SK-N-MC (cell line): ENCODE measurements around the gene FOXO1.
"Not testable (repeated sequence)": the region's sequence is repeated elsewhere in the genome, so short reads cannot be mapped to it uniquely, and the experiment has no call there.

Experiments
- DNase-seq: peaks from one replicate; pipeline ENCODE4 v3.0.0-alpha.2; 2011; ENCODE audit warnings: low read depth, low spot score
- H3K27ac ChIP-seq: fragments of 200-600 bp; sonication (generic); 2 replicates; pipeline ENCODE4 v1.5.1; 2016; ENCODE audit warnings: mixed run types
- H3K36me3 ChIP-seq: fragments of 200-600 bp; sonication (generic); 2 replicates; pipeline ENCODE4 v1.6.1; 2017; ENCODE audit warnings: antibody characterized with exemption, low read length, mixed read lengths; ENCODE audit not compliant: insufficient read depth
- H3K4me3 ChIP-seq: fragments of 200-600 bp; sonication (generic); 2 replicates; pipeline ENCODE4 v1.5.1; 2016
- H3K9ac ChIP-seq: fragments of 200-600 bp; sonication (generic); 2 replicates; pipeline ENCODE4 v1.8.0; 2017; ENCODE audit warnings: mixed run types, mixed read lengths; ENCODE audit not compliant: insufficient read length
- H3K9me3 ChIP-seq: fragments of 200-600 bp; sonication (generic); 2 replicates; pipeline ENCODE4 v1.6.1; 2017; ENCODE audit warnings: low read depth, mild to moderate bottlenecking, antibody characterized with exemption, low read length, moderate library complexity, mixed read lengths
- EZH2 ChIP-seq: fragments of 200-600 bp; sonication (generic); IDR thresholded peaks from one replicate; pipeline ENCODE4 v1.6.1; 2017; ENCODE audit warnings: antibody characterized with exemption
- FOXP2 ChIP-seq: optimal IDR thresholded peaks from 2 replicates; pipeline ENCODE3; 2011; ENCODE audit warnings: mild to moderate bottlenecking, moderate library complexity; ENCODE audit not compliant: insufficient read depth; ENCODE audit errors: extremely low read length, control extremely low read depth
- POLR2AphosphoS5 ChIP-seq: IDR thresholded peaks from 2 replicates; pipeline ENCODE4 v1.6.1; 2012; ENCODE audit warnings: mild to moderate bottlenecking, low read depth, low read length, borderline replicate concordance

The FOXO1 gene

GRCh38 chr13:40671956-40672764 is 5.7 kb upstream of the FOXO1 start:
- Histone ChIP-seq H3K9ac (no peak overlapping the region), H3K9me3 (no peaks in the 10 kb centered on the region), H3K36me3 (no peaks in the 10 kb centered on the region), H3K4me3 (peak overlapping the region; percentile 44), H3K27ac (peak overlapping the region; percentile 75)
- TF ChIP-seq POLR2AphosphoS5 (no peak), FOXP2 (no peak), EZH2 (no peak)
- DNase-seq, result no peak

DNA sequence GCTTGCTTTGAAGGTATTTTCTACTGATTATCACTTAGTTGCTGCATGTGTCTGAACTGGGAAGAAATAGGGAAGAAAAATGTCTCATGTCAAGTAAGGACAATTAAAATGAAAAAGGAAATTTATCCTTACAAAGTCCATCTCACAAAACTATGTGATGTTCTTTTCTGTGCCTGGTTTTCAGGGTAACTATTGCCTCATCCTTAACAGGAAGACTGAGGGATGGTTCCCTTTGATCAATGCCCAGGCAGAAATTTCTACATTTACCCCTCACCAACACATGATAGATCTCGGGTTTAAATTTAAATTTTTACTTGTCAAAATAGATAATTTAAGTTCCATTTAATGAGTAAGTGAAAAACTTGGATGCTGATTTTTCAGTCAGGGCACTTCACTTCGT is 3.9 kb upstream of the FOXO1 start:
- no peaks in the 10 kb centered on the region for H3K36me3 ChIP-seq
- H3K4me3 ChIP-seq, result no peak overlapping the region
- TF ChIP-seq POLR2AphosphoS5, result no peak
- TF ChIP-seq EZH2, result no peak
- TF ChIP-seq FOXP2, result no peak
- no peak overlapping the region for H3K9ac ChIP-seq
- no peak overlapping the region for H3K27ac ChIP-seq
- no peak for DNase-seq
- H3K9me3 ChIP-seq, result no peaks in the 10 kb centered on the region

GRCh38 chr13:40668335-40668734 is 1.9 kb upstream of the FOXO1 start:
- no peak for DNase-seq
- H3K9me3 ChIP-seq, result no peaks in the 10 kb centered on the region
- H3K36me3 ChIP-seq, result no peaks in the 10 kb centered on the region
- H3K27ac ChIP-seq, result no peak overlapping the region
- no peak for TF ChIP-seq FOXP2
- no peak for TF ChIP-seq POLR2AphosphoS5
- TF ChIP-seq EZH2, result no peak
- no peak overlapping the region for H3K9ac ChIP-seq
- no peak overlapping the region for H3K4me3 ChIP-seq

- H3K36me3 ChIP-seq, result no peaks in the 10 kb centered on the region
- peak overlapping the region; percentile 86 for H3K4me3 ChIP-seq
- H3K27ac ChIP-seq, result no peak overlapping the region
- no peak overlapping the region for H3K9ac ChIP-seq
- no peak for DNase-seq
- TF ChIP-seq POLR2AphosphoS5, result no peak
- TF ChIP-seq FOXP2, result no peak
- no peak for TF ChIP-seq EZH2
- no peaks in the 10 kb centered on the region for H3K9me3 ChIP-seq
These were observed 1.2 kb upstream of the FOXO1 start for GRCh38 chr13:40667622-40667978.

DNA sequence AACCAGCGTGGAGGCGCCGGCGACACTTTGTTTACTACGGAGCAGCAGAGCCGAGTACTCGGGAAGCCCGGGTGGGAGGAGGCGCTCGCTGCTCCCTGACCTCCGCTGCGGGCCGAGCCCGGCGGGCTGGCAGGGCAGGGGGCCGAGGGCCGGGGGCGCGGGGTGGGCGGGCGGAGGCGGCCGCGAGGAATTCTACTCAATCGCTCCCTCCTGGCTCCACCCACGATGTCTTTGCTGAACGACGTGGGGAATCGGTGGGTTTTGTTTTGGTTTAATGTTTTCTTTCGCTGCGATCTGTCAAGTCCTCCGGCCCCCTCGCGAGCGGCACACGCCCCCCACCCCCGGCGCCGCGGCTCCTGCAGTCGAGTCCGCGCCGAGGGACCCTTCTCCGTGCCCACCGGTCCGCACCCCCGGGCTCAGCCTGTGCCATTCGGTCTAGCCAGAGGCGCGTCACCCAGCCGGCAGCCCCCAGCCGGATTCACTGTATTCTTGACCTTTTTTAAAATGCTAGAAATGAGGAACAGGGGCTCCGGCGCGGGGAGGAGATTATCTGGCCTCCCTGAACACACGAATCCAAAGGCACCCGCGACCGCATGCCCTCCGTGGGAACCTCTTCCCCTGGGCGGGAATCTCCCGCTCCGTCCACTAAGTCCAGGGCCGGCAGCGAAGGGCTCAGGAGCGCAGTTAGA is 636 bp upstream of the FOXO1 start:
- Histone ChIP-seq H3K27ac (no peak overlapping the region), H3K4me3 (peak overlapping the region; percentile 86), H3K9me3 (no peaks in the 10 kb centered on the region), H3K9ac (peak overlapping the region; percentile 67), H3K36me3 (no peaks in the 10 kb centered on the region)
- DNase-seq, result no peak
- no peak for TF ChIP-seq EZH2
- no peak for TF ChIP-seq POLR2AphosphoS5
- TF ChIP-seq FOXP2, result no peak

GRCh38 chr13:40665126-40666044 is 1.1 kb downstream of the FOXO1 start:
- Histone ChIP-seq H3K9ac (peak overlapping the region; percentile 78), H3K9me3 (no peaks in the 10 kb centered on the region), H3K4me3 (peak overlapping the region; percentile 98), H3K27ac (no peak overlapping the region), H3K36me3 (no peaks in the 10 kb centered on the region)
- no peak for TF ChIP-seq FOXP2
- TF ChIP-seq POLR2AphosphoS5, result no peak
- no peak for TF ChIP-seq EZH2
- DNase-seq, result no peak

- Histone ChIP-seq H3K27ac (peak overlapping the region; percentile 39; the same call in 1 of the 2 replicates), H3K36me3 (no peaks in the 10 kb centered on the region), H3K4me3 (peak overlapping the region; percentile 98), H3K9me3 (no peaks in the 10 kb centered on the region), H3K9ac (peak overlapping the region; percentile 78)
- no peak for TF ChIP-seq FOXP2
- TF ChIP-seq POLR2AphosphoS5, result no peak
- no peak for TF ChIP-seq EZH2
- DNase-seq, result no peak
These were observed 1.9 kb downstream of the FOXO1 start for GRCh38 chr13:40664350-40665125.

- peak overlapping the region; percentile 98 for H3K4me3 ChIP-seq
- DNase-seq, result not testable (repeated sequence)
These were observed 2.4 kb downstream of the FOXO1 start for GRCh38 chr13:40664100-40664349.

More at GRCh38 chr13:40664100-40664349, 2.4 kb downstream of the FOXO1 start:
- H3K36me3 ChIP-seq, H3K9me3 ChIP-seq: not testable (repeated sequence)
- H3K27ac ChIP-seq, result peak overlapping the region; percentile 93; the same call in 1 of the 2 replicates
- H3K9ac ChIP-seq, result peak overlapping the region; percentile 78
